H1 (cell line): ENCODE results near the gene SLC7A8. TPM values are rescaled to one million over a fixed set of nuclear protein-coding genes. Genes with fewer than 3 reads are reported as not detected.
"Not testable (repeated sequence)": the region's sequence is repeated elsewhere in the genome, so short reads cannot be mapped to it uniquely, and the experiment has no call there.

ENCODE experiments used
- CTCF ChIA-PET: fragments of 300-600 bp; sonication (Branson Sonifier 250); formaldehyde crosslinking; loops from one replicate; lab custom pipeline; 2021; ENCODE audit not compliant: partially characterized antibody; lab: Charles Lee
- POLR2A ChIA-PET: fragments of 300-600 bp; sonication (Branson Sonifier 250); formaldehyde crosslinking; loops from one replicate; lab custom pipeline; 2021; ENCODE audit warnings: inconsistent platforms; ENCODE audit not compliant: partially characterized antibody; lab: Charles Lee
- DNase-seq, 2 experiments: peaks; one replicate each; pipeline versions ENCODE4 v3.0.0 to v3.0.0-alpha.2; 2010 to 2022; ENCODE audit warnings: low spot score in 2 of 2, low read depth in 1 of 2, mixed read lengths in 1 of 2
- FAIRE-seq: peaks from 2 replicates; lab custom pipeline; 2011; peaks lifted over from hg19 to GRCh38; lab: Jason Lieb, UNC
- H2AFZ ChIP-seq: 2 replicates; pipeline ENCODE4 v1.8.1; 2012; ENCODE audit warnings: low read length, inconsistent platforms
- H2AK5ac ChIP-seq: 2 replicates; pipeline ENCODE4 v1.6.1; 2013; ENCODE audit warnings: low read depth, low read length
- H2BK120ac ChIP-seq: replicated peaks from 2 replicates; pipeline ENCODE3; 2013; ENCODE audit warnings: low read depth, low read length, inconsistent platforms
- H2BK12ac ChIP-seq: 2 replicates; pipeline ENCODE4 v1.6.1; 2013; ENCODE audit warnings: low read depth, low read length
- H2BK15ac ChIP-seq: 2 replicates; pipeline ENCODE4 v1.6.1; 2013; ENCODE audit warnings: low read length
- H2BK20ac ChIP-seq: 2 replicates; pipeline ENCODE4 v1.6.1; 2013; ENCODE audit warnings: low read length
- H2BK5ac ChIP-seq: 2 replicates; pipeline ENCODE4 v1.6.1; 2013; ENCODE audit warnings: low read depth, low read length
- H3K14ac ChIP-seq: 2 replicates; pipeline ENCODE4 v1.6.1; 2013; ENCODE audit warnings: inconsistent platforms; ENCODE audit not compliant: insufficient read length
- H3K18ac ChIP-seq: 2 replicates; pipeline ENCODE4 v1.6.1; 2013; ENCODE audit warnings: low read length; ENCODE audit errors: extremely low read depth
- H3K23ac ChIP-seq: 2 replicates; pipeline ENCODE4 v1.6.1; 2013; ENCODE audit warnings: inconsistent platforms; ENCODE audit not compliant: insufficient read length
- H3K23me2 ChIP-seq: 2 replicates; pipeline ENCODE4 v1.6.1; 2013; ENCODE audit warnings: low read depth, low read length
- H3K27ac ChIP-seq: 2 replicates; pipeline ENCODE4 v1.6.1; 2011; ENCODE audit warnings: low read depth, low read length, inconsistent platforms
- H3K27me3 ChIP-seq, 4 experiments: replicated peaks in 1 of 4; 1 replicate in 1 of 4; 2 replicates in 3 of 4; pipeline versions ENCODE4 v1.6.1 to v1.8.1; 2011 to 2013; ENCODE audit warnings: low read length in 3 of 4, mild to moderate bottlenecking in 3 of 4, inconsistent platforms in 2 of 4, mixed read lengths in 2 of 4, moderate library complexity in 1 of 4; ENCODE audit not compliant: control insufficient read depth in 3 of 4, insufficient read depth in 3 of 4; ENCODE audit errors: extremely low read depth in 1 of 4
- H3K36me3 ChIP-seq, 4 experiments: 2 replicates each; pipeline versions ENCODE4 v1.6.1 to v1.8.1; 2011 to 2013; ENCODE audit warnings: mild to moderate bottlenecking in 4 of 4, low read length in 3 of 4, moderate library complexity in 2 of 4, control low read depth in 1 of 4, inconsistent platforms in 1 of 4; ENCODE audit not compliant: insufficient read depth in 4 of 4, control insufficient read depth in 2 of 4
- H3K4ac ChIP-seq: replicated peaks from 2 replicates; pipeline ENCODE3; 2013; ENCODE audit warnings: low read length, low read depth, mixed read lengths, inconsistent platforms; ENCODE audit not compliant: insufficient read length
- H3K4me1 ChIP-seq, 4 experiments: replicated peaks in 1 of 4; 1 replicate in 1 of 4; 2 replicates in 3 of 4; pipeline versions ENCODE4 v1.6.1 to v1.8.1; 2011 to 2013; ENCODE audit warnings: low read length in 3 of 4, inconsistent platforms in 2 of 4, mixed read lengths in 1 of 4; ENCODE audit not compliant: insufficient read depth in 4 of 4, control insufficient read depth in 3 of 4
- H3K4me2 ChIP-seq, 2 experiments: 2 replicates each; pipeline versions ENCODE4 v1.6.1 to v1.8.1; 2011 to 2013; ENCODE audit warnings: low read depth in 2 of 2, low read length in 2 of 2, control low read depth in 1 of 2, inconsistent platforms in 1 of 2, mild to moderate bottlenecking in 1 of 2; ENCODE audit not compliant: insufficient read depth in 1 of 2
- H3K4me3 ChIP-seq, 4 experiments: fragments of 200-600, 300-600 bp in 1 of 4; sonication (generic), shearing (Covaris generic), sonication (Bioruptor Twin) in 1 of 4; 2 replicates each; pipeline versions ENCODE4 v1.5.1 to v1.8.1; 2011 to 2016; ENCODE audit warnings: low read length in 4 of 4, low read depth in 3 of 4, control low read depth in 2 of 4, inconsistent platforms in 2 of 4, mild to moderate bottlenecking in 2 of 4, mixed read lengths in 1 of 4, moderate library complexity in 1 of 4; ENCODE audit not compliant: insufficient read depth in 2 of 4; ENCODE audit errors: extremely low read depth in 1 of 4
- H3K56ac ChIP-seq: replicated peaks from 2 replicates; pipeline ENCODE3; 2013; ENCODE audit warnings: low read depth, mild to moderate bottlenecking, mixed read lengths, low read length, inconsistent platforms; ENCODE audit not compliant: insufficient read length
- H3K79me1 ChIP-seq: 2 replicates; pipeline ENCODE4 v1.6.1; 2013; ENCODE audit warnings: low read depth, low read length, control low read depth
- H3K79me2 ChIP-seq, 2 experiments: 2 replicates each; pipeline versions ENCODE4 v1.6.1 to v1.8.1; 2012 to 2013; ENCODE audit warnings: low read length in 2 of 2, mild to moderate bottlenecking in 2 of 2, inconsistent platforms in 1 of 2; ENCODE audit not compliant: insufficient read depth in 2 of 2, control insufficient read depth in 1 of 2
- H3K9ac ChIP-seq, 4 experiments: replicated peaks in 1 of 4; 1 replicate in 1 of 4; 2 replicates in 3 of 4; pipeline versions ENCODE4 v1.6.1 to v1.8.1; 2011 to 2013; ENCODE audit warnings: low read depth in 3 of 4, low read length in 3 of 4, control low read depth in 2 of 4, mild to moderate bottlenecking in 2 of 4, moderate library complexity in 2 of 4, inconsistent platforms in 1 of 4; ENCODE audit errors: extremely low read depth in 1 of 4
- H3K9me3 ChIP-seq, 2 experiments: 2 replicates each; pipeline versions ENCODE4 v1.6.1 to v1.8.1; 2012 to 2013; ENCODE audit warnings: mild to moderate bottlenecking in 2 of 2, moderate library complexity in 2 of 2, control low read depth in 1 of 2, inconsistent platforms in 1 of 2, low read depth in 1 of 2, low read length in 1 of 2, mixed read lengths in 1 of 2; ENCODE audit not compliant: insufficient read depth in 2 of 2
- H4K20me1 ChIP-seq, 2 experiments: replicated peaks in 1 of 2; 2 replicates each; pipeline versions ENCODE3 to v1.8.1; 2011 to 2013; ENCODE audit warnings: inconsistent platforms in 2 of 2, low read length in 2 of 2, mild to moderate bottlenecking in 1 of 2; ENCODE audit not compliant: insufficient read depth in 2 of 2, control insufficient read depth in 1 of 2
- H4K5ac ChIP-seq: 2 replicates; pipeline ENCODE4 v1.6.1; 2013; ENCODE audit warnings: low read length, low read depth, mixed read lengths, inconsistent platforms; ENCODE audit not compliant: insufficient read length
- H4K8ac ChIP-seq: 2 replicates; pipeline ENCODE4 v1.8.0; 2013; ENCODE audit warnings: mild to moderate bottlenecking, moderate library complexity, low read length, inconsistent platforms; ENCODE audit not compliant: insufficient read depth; ENCODE audit errors: extremely low read depth
- H4K91ac ChIP-seq: replicated peaks from 2 replicates; pipeline ENCODE3; 2013; ENCODE audit warnings: low read length, mixed read lengths, inconsistent platforms; ENCODE audit not compliant: insufficient read length
- EP300 ChIP-seq, 2 experiments: IDR thresholded peaks; 1 replicate in 1 of 2; 2 replicates in 1 of 2; pipeline ENCODE4 v1.6.1; 2011 to 2012; ENCODE audit warnings: low read depth in 2 of 2, low read length in 2 of 2, mild to moderate bottlenecking in 2 of 2, borderline replicate concordance in 1 of 2, inconsistent platforms in 1 of 2, moderate library complexity in 1 of 2
- WGBS, 2 experiments: shearing (Covaris generic) in 1 of 2; methylation state at CpG; one replicate each; pipeline versions ENCODE4 v1.1.6 to v1.1.7; 2013 to 2015; ENCODE audit warnings: low lambda C conversion rate in 2 of 2, mixed read lengths in 2 of 2, inconsistent platforms in 1 of 2, low coverage in 1 of 2, missing lambda C conversion rate in 1 of 2; ENCODE audit not compliant: insufficient replicate concordance in 2 of 2, insufficient coverage in 1 of 2, insufficient read length in 1 of 2; ENCODE audit errors: extremely low coverage in 1 of 2, missing lambda C conversion rate in 1 of 2; 5-methylcytosine and 5-hydroxymethylcytosine counted together
- polyA plus RNA-seq, 7 experiments: library from polyadenylated mRNA; depleted of rRNA in 3 of 7; stranded (reverse) in 5 of 7; unstranded in 2 of 7; fragments of >200 nt in 5 of 7; fragments of 200-250 nt in 2 of 7; gene quantifications; 1 replicate in 5 of 7; 2 replicates in 1 of 7; 4 replicates in 1 of 7; pipeline versions ENCODE4 v1.2.1 to v1.2.3, GENCODE V29; 2011 to 2013; ENCODE audit warnings: missing spikeins in 2 of 7, mixed read lengths in 2 of 7
- total RNA-seq: library from RNA; stranded (reverse); fragmentation: NEBNext Ultra II Directional; extraction: Animal tissue kit (Norgen Biotek cat#: 25700); gene quantifications from 2 replicates; pipeline ENCODE4 v1.2.1, GENCODE V29; 2021

SLC7A8 gene
- total and polyA plus RNA-seq, 2 of the 8 experiments (the other 6 are each of a cell fraction or from before 2014, with no cell fraction given): 182 to 204 TPM

- DNase-seq: peak in 1 of 2 experiments; percentile 56
- peak in 1 of 2 experiments; percentile 60; a peak in 1 of 3 replicates for TF ChIP-seq EP300 (IDR thresholded peaks at IDR 0.05; ENCODE audit: borderline replicate concordance in 1 of 2, low read depth in 2 of 2, low read length in 2 of 2)
- CTCF ChIA-PET: interaction anchor here (0.7 to 3.4 kb wide), 7 partner anchors 9 to 131 kb away, joined by 3 to 19 read pairs (median 5); no protein-coding TSS in a partner anchor
Observed at GRCh38 chr14:23108169-23108568, 75.3 kb downstream of the SLC7A8 start.

More at GRCh38 chr14:23108169-23108568, 75.3 kb downstream of the SLC7A8 start:
- not testable (repeated sequence) for H3K23ac ChIP-seq, FAIRE-seq, H3K4me3 ChIP-seq, H3K36me3 ChIP-seq, H3K9ac ChIP-seq, H3K14ac ChIP-seq, H2BK5ac ChIP-seq, H4K8ac ChIP-seq, H2AFZ ChIP-seq, H3K56ac ChIP-seq, H3K79me1 ChIP-seq, H3K18ac ChIP-seq, H2AK5ac ChIP-seq, H3K23me2 ChIP-seq, H3K79me2 ChIP-seq, H4K20me1 ChIP-seq, H3K27ac ChIP-seq, H2BK120ac ChIP-seq, H3K4me2 ChIP-seq, H2BK12ac ChIP-seq, H4K91ac ChIP-seq, H2BK20ac ChIP-seq, H4K5ac ChIP-seq, H3K4ac ChIP-seq, H2BK15ac ChIP-seq, H3K27me3 ChIP-seq, H3K9me3 ChIP-seq
- H3K4me1 ChIP-seq: peaks cover 6 to 16% (median 14%) of the 10 kb centered on the region in 4 experiments; a peak in 5 of 7 replicates
- POLR2A ChIA-PET: interaction anchor here (0.6 to 1.4 kb wide), 2 partner anchors 18 to 27 kb away, joined by 3 to 5 read pairs; no protein-coding TSS in a partner anchor
- 95% methylated on average over 23 of the region's 24 CpGs; no CpG with 5 or more reads in 1 of the 2 experiments for WGBS, 2 experiments
